K562 (cell line): ENCODE measurements around the gene LARP4B. TPM values are rescaled to one million over a fixed set of nuclear protein-coding genes. Genes with fewer than 3 reads are reported as not detected.

Experiments
- ATAC-seq: fragments of 200-7000 bp; cut with Tn5 transposase; 3 replicates; pipeline ENCODE4 v1.9.1; 2020; ENCODE audit warnings: moderate library complexity
- BruUV-seq: library from RNA; stranded (reverse); fragments of 400-500 nt; replicated peaks from 2 replicates; lab custom pipeline; 2021; lab: Mats Ljungman, UMichigan
- CTCF ChIA-PET: fragments of 300-600 bp; formaldehyde crosslinking; extraction: SDS; loops from one replicate; lab custom pipeline; 2021; ENCODE audit warnings: low intra/inter-chr PET ratio; lab: Yijun Ruan, JAX
- POLR2A ChIA-PET: fragments of 300-600, 350-650 bp; sonication (Branson Sonifier 250); formaldehyde crosslinking; extraction: SDS; loops from one replicate; lab custom pipeline; 2021; ENCODE audit warnings: antibody characterized with exemption, inconsistent platforms; lab: Yijun Ruan, JAX
- DNase-seq, 4 experiments: peaks; one replicate each; pipeline versions ENCODE4 v3.0.0 to v3.0.0-alpha.2; 2011 to 2018; ENCODE audit warnings: low spot score in 3 of 4, mixed read lengths in 3 of 4; ENCODE audit errors: extremely low read depth in 1 of 4
- FAIRE-seq: peaks from 2 replicates; lab custom pipeline; 2011; peaks lifted over from hg19 to GRCh38; lab: Jason Lieb, UNC
- H2AFZ ChIP-seq: 2 replicates; pipeline ENCODE4 v1.6.0; 2011; ENCODE audit warnings: low read depth, low read length, control low read depth, inconsistent platforms
- H3K27ac ChIP-seq: fragments of 200-600 bp; 3 replicates; pipeline ENCODE4 v1.8.0; 2011; ENCODE audit warnings: low read depth, mild to moderate bottlenecking, control low read depth, inconsistent platforms, low read length, moderate library complexity, mixed read lengths; ENCODE audit errors: extremely low read depth
- H3K27me3 ChIP-seq, 2 experiments: fragments of 300-600 bp in 1 of 2; 2 replicates in 1 of 2; 3 replicates in 1 of 2; pipeline versions ENCODE4 v1.6.0 to v1.8.0; 2011; ENCODE audit warnings: inconsistent platforms in 2 of 2, low read length in 2 of 2, mild to moderate bottlenecking in 1 of 2, mixed read lengths in 1 of 2, moderate library complexity in 1 of 2; ENCODE audit not compliant: control insufficient read depth in 2 of 2, insufficient read depth in 2 of 2
- H3K36me3 ChIP-seq: fragments of 300-600 bp; 3 replicates; pipeline ENCODE4 v1.8.0; 2011; ENCODE audit warnings: mild to moderate bottlenecking, low read length, inconsistent platforms; ENCODE audit not compliant: control insufficient read depth, insufficient read depth
- H3K4me1 ChIP-seq, 2 experiments: fragments of 200-600 bp in 1 of 2; replicated peaks in 1 of 2; 2 replicates in 1 of 2; 3 replicates in 1 of 2; pipeline versions ENCODE4 v1.5.1 to v1.8.0; 2011; ENCODE audit warnings: inconsistent platforms in 2 of 2, low read length in 2 of 2, mild to moderate bottlenecking in 1 of 2, mixed read lengths in 1 of 2, moderate library complexity in 1 of 2; ENCODE audit not compliant: control insufficient read depth in 2 of 2, insufficient read depth in 2 of 2
- H3K4me2 ChIP-seq: 2 replicates; pipeline ENCODE4 v1.6.1; 2011; ENCODE audit warnings: low read length, control low read depth, inconsistent platforms, mixed read lengths; ENCODE audit not compliant: insufficient read depth
- H3K4me3 ChIP-seq: fragments of 200-600 bp; sonication (generic), shearing (Covaris generic); 2 replicates; pipeline ENCODE4 v1.5.1; 2016; ENCODE audit warnings: control low read depth, inconsistent platforms
- H3K79me2 ChIP-seq: fragments of 200-600 bp; 3 replicates; pipeline ENCODE4 v1.8.0; 2011; ENCODE audit warnings: low read length, inconsistent platforms; ENCODE audit not compliant: control insufficient read depth, insufficient read depth
- H3K9ac ChIP-seq, 2 experiments: 2 replicates each; pipeline versions ENCODE4 v1.6.0 to v1.6.1; 2011; ENCODE audit warnings: low read depth in 2 of 2, low read length in 2 of 2, control low read depth in 1 of 2, inconsistent platforms in 1 of 2, mild to moderate bottlenecking in 1 of 2, mixed read lengths in 1 of 2; ENCODE audit not compliant: insufficient read depth in 1 of 2
- H3K9me1 ChIP-seq: one replicate; pipeline ENCODE4 v1.6.0; 2011; ENCODE audit warnings: inconsistent platforms, mild to moderate bottlenecking, low read length, moderate library complexity; ENCODE audit not compliant: control insufficient read depth, insufficient read depth
- H3K9me3 ChIP-seq: replicated peaks from 2 replicates; pipeline ENCODE4 v1.5.1; 2011; ENCODE audit warnings: low read depth, low read length, inconsistent platforms; ENCODE audit not compliant: control insufficient read depth, insufficient read depth
- H4K20me1 ChIP-seq: replicated peaks from 2 replicates; pipeline ENCODE4 v1.6.1; 2011; ENCODE audit warnings: low read length, inconsistent platforms, mixed read lengths; ENCODE audit not compliant: control insufficient read depth, insufficient read depth
- BMI1 ChIP-seq: fragments of 150-350 bp; IDR thresholded peaks from 2 replicates; pipeline ENCODE4 v1.6.1; 2014; ENCODE audit warnings: low read length
- GTF2B ChIP-seq: IDR thresholded peaks from 2 replicates; pipeline ENCODE4 v1.6.1; 2011; ENCODE audit not compliant: insufficient read length; ENCODE audit errors: extremely low read depth
- PHB ChIP-seq: fragments of 250-450 bp; sonication (Bioruptor Pico); IDR thresholded peaks from 2 replicates; pipeline ENCODE4 v1.5.0; 2021
- RBM17 ChIP-seq: fragments of 200-400 bp; formaldehyde crosslinking; IDR thresholded peaks from 2 replicates; pipeline ENCODE4 v1.6.1; 2017; ENCODE audit warnings: low read depth, mild to moderate bottlenecking, low read length, borderline replicate concordance
- SETDB1 ChIP-seq: IDR thresholded peaks from one replicate; pipeline ENCODE4 v1.6.1; 2012; ENCODE audit warnings: low read length, control low read depth, inconsistent platforms
- TARDBP ChIP-seq: fragments of 450-650 bp; IDR thresholded peaks from 2 replicates; pipeline ENCODE4 v1.6.1; 2016
- YBX1 ChIP-seq: fragments of 450-650 bp; IDR thresholded peaks from 2 replicates; pipeline ENCODE4 v1.7.1; 2016; ENCODE audit warnings: mild to moderate bottlenecking
- ZC3H4 ChIP-seq: sonication (generic); formaldehyde crosslinking; IDR thresholded peaks from 2 replicates; pipeline ENCODE4 v1.9.0; 2021; ENCODE audit warnings: missing genetic modification reagents, borderline replicate concordance
- ZNF121 ChIP-seq: sonication (generic); formaldehyde crosslinking; conservative IDR thresholded peaks from 2 replicates; pipeline ENCODE4 v1.8.0; 2022; ENCODE audit warnings: missing genetic modification reagents
- ZNF79 ChIP-seq: fragments of 250-450 bp; sonication (Bioruptor Pico); IDR thresholded peaks from 2 replicates; pipeline ENCODE4 v1.4.0; 2020; ENCODE audit warnings: low read depth, mild to moderate bottlenecking, moderate library complexity
- WGBS: fragments of 100-300 bp; shearing (Covaris generic); methylation state at CpG from one replicate; pipeline ENCODE4 v1.1.6; 2016; ENCODE audit warnings: low coverage, mixed read lengths; ENCODE audit not compliant: insufficient coverage; ENCODE audit errors: missing lambda C conversion rate; 5-methylcytosine and 5-hydroxymethylcytosine counted together
- in situ Hi-C: fragments of 300-500 bp; cut with MboI; formaldehyde crosslinking; loops from 4 replicates; pipeline ENCODE4 v1.15.0; 2018; ENCODE audit warnings: inconsistent platforms, mixed read lengths
- intact Hi-C: fragments of 100-400 bp; cut with micrococcal nuclease; formaldehyde crosslinking; loops from 2 replicates; pipeline ENCODE4 v1.14.2; 2022
- polyA plus RNA-seq, 8 experiments: library from polyadenylated mRNA; depleted of rRNA in 4 of 8; stranded (reverse) in 5 of 8; unstranded in 3 of 8; fragments of >200 nt; fragmentation: Nextera tagmentation in 2 of 8; fragmentation: Illumina TruSeq in 1 of 8; extraction: Ambion mirVana in 2 of 8; extraction: Trizol in 1 of 8; gene quantifications; 2 replicates each; pipeline versions ENCODE4 v1.2.1 to v1.2.3, GENCODE V29; 2011 to 2014; ENCODE audit warnings: inconsistent platforms in 1 of 8, missing spikeins in 1 of 8
- total RNA-seq, 7 experiments: library from RNA; depleted of rRNA in 6 of 7; stranded (reverse); fragments of >200 nt in 6 of 7; fragmentation: Illumina TruSeq in 2 of 7; extraction: Trizol in 2 of 7; gene quantifications; 2 replicates each; pipeline versions ENCODE4 v1.2.1 to v1.2.3, GENCODE V29; 2011 to 2021; ENCODE audit warnings: low replicate concordance in 1 of 7

Gene LARP4B
- total and polyA plus RNA-seq, 9 of the 15 experiments (the other 6 are each of a cell fraction or from before 2014, with no cell fraction given), result 11.8 to 130 (median 42.6) TPM

GRCh38 chr10:791639-792038 is 139.9 kb downstream of the LARP4B start:
- FAIRE-seq (no peak), ATAC-seq (no peak), DNase-seq (no peak)
- WGBS, result 30% methylated on average over 7 of the region's 7 CpGs
- Histone ChIP-seq H2AFZ (no peak overlapping the region), H3K27me3 (peaks cover 13 to 43% of the 10 kb centered on the region in 2 experiments), H3K27ac (no peak overlapping the region), H4K20me1 (no peaks in the 10 kb centered on the region; the same call in 1 of the 2 replicates), H3K9me1 (peaks cover 3% of the 10 kb centered on the region), H3K9me3 (no peaks in the 10 kb centered on the region), H3K4me3 (no peak overlapping the region), H3K4me2 (no peak overlapping the region), H3K4me1 (peaks cover 6 to 34% of the 10 kb centered on the region in 2 experiments; a peak in 3 of 5 replicates), H3K9ac (no peak overlapping the region), H3K36me3 (no peaks in the 10 kb centered on the region), H3K79me2 (no peaks in the 10 kb centered on the region)
- TF ChIP-seq ZNF79 (no peak), ZC3H4 (peak; percentile 19; the same call in 1 of the 2 replicates), ZNF121 (CRISPR knock-in tag) (no peak)
- BruUV-seq, result no TSS peak
- intact Hi-C loops, result no loop called here
- in situ Hi-C loops, result no loop called here
- ChIA-PET CTCF (interaction anchor here (0.6 kb wide), 1 partner anchor 21 kb away, joined by 3 read pairs; no protein-coding TSS in a partner anchor), POLR2A (no interaction called here)

GRCh38 chr10:790821-791551 is 140.5 kb downstream of the LARP4B start:
- H3K27me3 ChIP-seq, result peaks cover 14 to 46% of the 10 kb centered on the region in 2 experiments
- no peaks in the 10 kb centered on the region for H3K9me3 ChIP-seq
- H4K20me1 ChIP-seq, result no peaks in the 10 kb centered on the region; the same call in 1 of the 2 replicates
- no peak overlapping the region for H2AFZ ChIP-seq
- H3K9ac ChIP-seq, result no peak overlapping the region
- H3K79me2 ChIP-seq, result no peaks in the 10 kb centered on the region
- no TSS peak for BruUV-seq
- peaks cover 3% of the 10 kb centered on the region for H3K9me1 ChIP-seq
- ChIA-PET CTCF (interaction anchor here (0.7 kb wide), 1 partner anchor 519 kb away, joined by 3 read pairs; no protein-coding TSS in a partner anchor), POLR2A (interaction anchor here (0.6 to 0.8 kb wide), 2 partner anchors 12 to 372 kb away, joined by 3 read pairs; no protein-coding TSS in a partner anchor)
- no peak overlapping the region for H3K4me3 ChIP-seq
- ATAC-seq (no peak), DNase-seq (no peak), FAIRE-seq (no peak)
- intact Hi-C loops (no loop called here), in situ Hi-C loops (no loop called here)
- no peaks in the 10 kb centered on the region for H3K36me3 ChIP-seq
- H3K4me1 ChIP-seq, result peaks cover 6 to 36% of the 10 kb centered on the region in 2 experiments; a peak in 3 of 5 replicates
- H3K27ac ChIP-seq, result no peak overlapping the region
- WGBS, result 32% methylated on average over 23 of the region's 25 CpGs
- H3K4me2 ChIP-seq, result no peak overlapping the region
- no peak for TF ChIP-seq YBX1
- TF ChIP-seq RBM17, result no peak
- TF ChIP-seq TARDBP, result no peak
- no peak for TF ChIP-seq PHB (CRISPR knock-in tag)
- TF ChIP-seq SETDB1, result no peak
- TF ChIP-seq BMI1, result no peak
- TF ChIP-seq GTF2B, result no peak
